GM19372 (cell line): ENCODE measurements around the gene ATP5MC3.

Experiments
- ATAC-seq: cut with Tn5 transposase; IDR thresholded peaks from one replicate; pipeline ENCODE4 v1.9.1; 2021; ENCODE audit warnings: mild to moderate bottlenecking, low read depth, moderate library complexity; ENCODE audit not compliant: unreplicated experiment

The ATP5MC3 gene

GRCh38 chr2:175168564-175168945, 13.0 kb downstream of the ATP5MC3 start:
- ATAC-seq = peak; percentile 25

- peak; percentile 92 for ATAC-seq
These were observed 13.5 kb downstream of the ATP5MC3 start, which contains the start of gene ATF2 for GRCh38 chr2:175167792-175168563. Gene ATF2, minus strand, starts transcription at chr2:175168203. Its CDS starts 31,760 bp downstream, at chr2:175136443.

GRCh38 chr2:175167076-175167791, 14.3 kb downstream of the ATP5MC3 start:
- no peak for ATAC-seq

- no peak for ATAC-seq
These were observed 15.2 kb downstream of the ATP5MC3 start for GRCh38 chr2:175166216-175166824.

GRCh38 chr2:175164235-175164634, 17.3 kb downstream of the ATP5MC3 start:
- ATAC-seq = no peak

- no peak for ATAC-seq
These were observed 22.6 kb downstream of the ATP5MC3 start for GRCh38 chr2:175158894-175159293.

GRCh38 chr2:175156534-175156933, 25.0 kb downstream of the ATP5MC3 start:
- ATAC-seq = no peak

GRCh38 chr2:175154661-175155082, 26.8 kb downstream of the ATP5MC3 start:
- no peak for ATAC-seq

- ATAC-seq = peak; percentile 75
These were observed 29.3 kb downstream of the ATP5MC3 start for GRCh38 chr2:175152242-175152641.

GRCh38 chr2:175151791-175152190, 29.7 kb downstream of the ATP5MC3 start:
- ATAC-seq = no peak

GRCh38 chr2:175147186-175147585, 34.3 kb downstream of the ATP5MC3 start:
- no peak for ATAC-seq

GRCh38 chr2:175143678-175144077, 37.8 kb downstream of the ATP5MC3 start:
- ATAC-seq = no peak

GRCh38 chr2:175143191-175143590, 38.3 kb downstream of the ATP5MC3 start:
- ATAC-seq = no peak

- ATAC-seq = no peak
These were observed 41.2 kb downstream of the ATP5MC3 start for GRCh38 chr2:175140332-175140731.

- ATAC-seq = no peak
These were observed 43.7 kb downstream of the ATP5MC3 start for GRCh38 chr2:175137793-175138192.

GRCh38 chr2:175136334-175137215, 44.9 kb downstream of the ATP5MC3 start:
- ATAC-seq = peak; percentile 74

GRCh38 chr2:175135862-175136261, 45.6 kb downstream of the ATP5MC3 start:
- no peak for ATAC-seq

- no peak for ATAC-seq
These were observed 46.3 kb downstream of the ATP5MC3 start for GRCh38 chr2:175135177-175135576.

- ATAC-seq = no peak
These were observed 50.3 kb downstream of the ATP5MC3 start for GRCh38 chr2:175131252-175131651.

GRCh38 chr2:175126661-175127060, 54.8 kb downstream of the ATP5MC3 start:
- no peak for ATAC-seq
